ENCODE measurements around the gene HAUS7.

The HAUS7 gene

GRCh38 chrX:153433781-153434285, 36.5 kb downstream of the HAUS7 start:
- no peak for DNase-seq

GRCh38 chrX:153433161-153433680, 37.2 kb downstream of the HAUS7 start:
- no peak for DNase-seq

DNA sequence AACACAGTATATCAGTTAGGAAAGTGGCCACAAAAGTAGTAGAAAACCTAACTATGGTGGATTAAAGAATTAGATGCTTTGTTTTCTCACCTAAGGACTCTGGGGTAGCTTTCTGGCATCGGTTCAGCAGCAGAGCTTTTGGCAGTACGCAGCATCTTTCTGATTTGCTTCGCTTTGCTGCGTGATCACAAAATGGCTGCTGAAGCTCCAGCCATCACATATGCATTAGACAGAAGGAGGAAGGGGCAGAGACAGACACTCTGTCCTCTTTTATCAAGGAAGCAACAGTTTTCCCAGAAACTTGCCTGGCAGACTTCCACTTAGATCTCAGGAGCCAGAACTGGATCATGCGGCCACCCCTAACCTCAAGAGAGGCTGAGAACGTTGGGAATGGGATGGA, 39.6 kb downstream of the HAUS7 start:
- DNase-seq = no peak

DNA sequence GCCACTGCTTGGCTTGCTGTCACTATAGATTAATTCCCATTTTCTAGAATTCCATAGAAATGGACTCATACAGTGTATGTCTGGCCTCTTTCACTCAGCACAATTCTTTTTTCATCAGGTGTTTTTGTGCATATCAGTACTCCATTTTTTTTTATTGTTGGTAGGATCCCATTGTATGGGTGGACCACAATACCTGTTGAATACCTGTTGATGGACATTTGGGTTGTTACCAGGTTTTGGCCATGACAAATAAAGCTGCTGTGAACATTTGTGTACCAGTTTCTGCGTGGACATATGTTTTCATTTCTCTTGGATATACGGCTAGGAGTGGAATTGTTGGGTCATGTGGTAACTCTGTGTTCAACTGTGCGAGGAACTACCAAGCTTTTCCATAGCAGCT, 44.2 kb downstream of the HAUS7 start:
- DNase-seq = no peak

DNA sequence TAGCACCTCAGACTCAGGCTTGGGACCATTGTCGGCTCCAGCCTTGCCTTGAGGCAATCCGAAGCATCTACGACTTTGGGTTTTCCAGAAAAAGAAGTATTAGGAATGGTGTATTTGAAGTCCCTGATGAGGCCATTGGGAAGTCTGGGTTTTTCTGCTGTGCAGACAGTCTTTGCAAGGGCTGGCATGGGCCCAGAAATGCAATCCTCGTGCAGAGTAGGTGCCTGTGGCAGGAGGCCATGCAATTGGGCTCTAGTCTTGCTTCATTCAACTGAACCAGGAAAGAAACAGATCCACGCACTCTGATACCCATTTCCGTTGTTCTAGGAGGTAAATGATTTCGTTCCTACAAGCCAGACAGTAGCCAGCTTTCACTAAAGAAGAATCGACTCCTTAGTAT, 46.7 kb downstream of the HAUS7 start:
- no peak for DNase-seq

GRCh38 chrX:153421856-153422255, 48.5 kb downstream of the HAUS7 start:
- no peak for DNase-seq

GRCh38 chrX:153420851-153421599, 49.4 kb downstream of the HAUS7 start:
- DNase-seq = no peak

DNA sequence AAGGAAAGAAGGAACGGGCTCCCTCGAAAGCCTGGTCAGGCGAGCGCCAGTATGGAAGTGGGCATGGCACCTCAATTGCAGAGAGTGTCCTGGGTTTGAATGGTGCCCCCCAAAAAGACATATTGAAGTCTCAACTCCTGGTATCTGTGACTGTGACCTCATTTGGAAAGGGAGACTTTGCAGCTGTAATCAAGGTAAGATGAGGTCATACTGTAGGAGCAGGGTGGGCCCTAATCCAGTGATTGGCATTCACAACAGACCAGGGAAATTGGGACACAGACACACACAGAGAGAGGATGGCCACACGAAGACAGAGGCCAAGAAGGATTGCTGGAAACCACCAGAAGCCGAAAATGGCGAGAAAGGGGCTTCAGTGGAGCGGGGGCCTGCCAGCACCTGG, 52.7 kb downstream of the HAUS7 start:
- no peak for DNase-seq

DNA sequence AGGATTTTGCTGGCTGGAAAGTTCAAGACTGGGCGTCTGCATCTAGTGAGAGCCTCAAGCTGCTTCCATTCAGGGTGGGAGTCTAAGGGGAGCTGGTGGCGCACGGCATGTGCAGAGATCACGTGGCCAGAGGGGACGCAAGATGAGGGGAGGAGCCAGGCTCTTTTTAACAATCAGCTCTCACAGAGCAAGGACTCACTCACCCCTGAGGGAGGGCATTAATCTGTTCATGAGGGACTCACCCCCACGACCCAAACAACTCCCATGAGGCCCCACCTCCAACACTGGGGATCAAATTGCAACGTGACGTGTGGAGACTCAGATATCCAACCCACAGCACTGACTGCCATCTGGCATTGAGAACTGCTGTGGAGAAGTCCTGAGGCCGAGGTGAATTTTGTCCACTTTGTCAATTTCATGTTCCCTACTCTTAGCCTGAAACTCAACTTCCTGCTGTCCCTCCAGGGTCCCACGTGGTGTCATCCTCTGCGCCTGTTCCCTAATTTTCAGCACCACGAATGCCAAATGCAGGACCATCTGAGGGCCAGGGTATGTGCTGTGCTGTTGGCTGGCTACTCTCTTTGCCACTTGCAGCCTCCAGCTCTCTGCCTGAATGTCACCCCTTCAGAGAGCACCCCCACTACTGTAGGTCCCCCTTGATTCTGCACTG, 53.5 kb downstream of the HAUS7 start:
- DNase-seq = no peak

DNA sequence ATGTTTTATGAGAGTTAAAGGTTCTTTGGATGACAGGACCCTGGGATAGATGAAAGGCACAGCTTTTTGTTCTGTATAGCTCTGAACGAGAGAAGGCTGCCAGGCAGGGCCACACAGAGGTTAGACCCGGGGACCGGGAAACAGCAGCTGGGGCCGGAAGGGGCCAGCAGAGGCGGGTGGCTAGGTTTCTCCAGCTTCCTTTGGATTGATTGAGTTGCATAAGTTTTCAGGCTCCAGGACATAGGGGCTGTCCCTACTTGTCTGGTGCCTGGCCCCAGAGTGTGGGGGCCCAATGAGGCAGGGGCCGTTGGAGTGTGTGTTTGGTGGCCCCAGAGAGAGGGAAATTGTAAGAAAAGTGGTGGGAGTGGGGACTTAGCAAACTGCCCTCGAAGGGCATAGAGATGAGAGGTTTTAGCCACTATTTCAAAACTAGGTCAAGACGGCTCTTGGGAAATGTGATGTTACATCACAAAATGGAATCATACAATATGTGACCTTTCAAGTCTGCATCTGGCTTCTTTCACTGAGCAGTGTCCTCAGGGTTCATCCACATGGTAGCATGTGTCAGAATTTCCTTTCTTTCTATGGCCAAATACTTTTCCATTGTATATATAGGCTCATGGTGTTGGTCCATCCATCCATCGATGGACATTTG, 55.4 kb downstream of the HAUS7 start:
- DNase-seq = no peak

GRCh38 chrX:153413731-153414130, 56.6 kb downstream of the HAUS7 start:
- DNase-seq = no peak

DNA sequence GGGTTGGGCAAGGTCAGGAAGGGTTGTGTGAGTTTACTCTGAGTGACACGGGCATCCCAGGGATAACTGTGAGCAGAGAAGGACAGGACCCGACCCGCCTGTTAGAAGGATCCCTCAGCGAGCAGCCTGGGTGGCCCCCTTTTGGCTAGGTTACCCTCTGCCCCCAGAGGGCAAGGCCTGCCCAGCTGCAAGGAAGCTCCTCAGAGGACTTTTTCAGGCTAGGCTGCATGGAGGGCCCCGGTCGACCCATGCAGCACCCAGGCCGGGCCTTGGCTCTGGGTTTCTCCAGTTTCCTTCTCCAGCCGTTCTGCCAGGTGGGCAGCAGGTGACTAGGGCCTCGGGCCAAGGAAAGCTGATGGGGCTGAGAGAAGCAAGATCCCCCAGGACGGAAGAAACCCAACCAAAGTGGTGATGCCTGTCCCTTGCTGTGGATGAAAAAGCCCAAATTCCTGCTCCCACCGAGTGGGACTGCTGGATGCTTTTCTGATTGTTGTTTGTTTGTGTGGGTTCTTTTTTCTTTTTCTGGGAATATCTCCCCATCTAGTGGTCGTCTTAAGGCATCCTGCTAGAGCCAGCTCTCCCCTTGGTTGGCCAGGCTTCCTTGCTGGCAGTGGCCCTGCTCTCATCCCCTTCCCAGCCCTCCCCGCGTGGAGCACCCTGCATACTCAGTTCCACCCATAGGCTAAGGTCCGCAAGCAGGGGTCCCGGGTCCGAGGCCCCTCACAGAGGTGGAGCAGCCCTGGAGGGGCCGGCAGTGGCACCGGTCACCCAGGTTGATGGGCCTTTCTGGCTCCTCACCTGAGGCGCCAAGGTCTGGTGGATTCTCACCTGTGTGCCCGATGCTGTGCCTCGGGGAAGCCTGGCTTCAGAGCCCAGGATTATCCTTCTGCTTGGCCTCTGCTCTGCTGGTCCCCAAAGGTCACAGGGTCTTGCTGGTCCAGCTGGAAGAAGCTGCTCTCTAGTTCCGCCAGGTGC, 57.3 kb downstream of the HAUS7 start:
- DNase-seq = peak; percentile 4

DNA sequence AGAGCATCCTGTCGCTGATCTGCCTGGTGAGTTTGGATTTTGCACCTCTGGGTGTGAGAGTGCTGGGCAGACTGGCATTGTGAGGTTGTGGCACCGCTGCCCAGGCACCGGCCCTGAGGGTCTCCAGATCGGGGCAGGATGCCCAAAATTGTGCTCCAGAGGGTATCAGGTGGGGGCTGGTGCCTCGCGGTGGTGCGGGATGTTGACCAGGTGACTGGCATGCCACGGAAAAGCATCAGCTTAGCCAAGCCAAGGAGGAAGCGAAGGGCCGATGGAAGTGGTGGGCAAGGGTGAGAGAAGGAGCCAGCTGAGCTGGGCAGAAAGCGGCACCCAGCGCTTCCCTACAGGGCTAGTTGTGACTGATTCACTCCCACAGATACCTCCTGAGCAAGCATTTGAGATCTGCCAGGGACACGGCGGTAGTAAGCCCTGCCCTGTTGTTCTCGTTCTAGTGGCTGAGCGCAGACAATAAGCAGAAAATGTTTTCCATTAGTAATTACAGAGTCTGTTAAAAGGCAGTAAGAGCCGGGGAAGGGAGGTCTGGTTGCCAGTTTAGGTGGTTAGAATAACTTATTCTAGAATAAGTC, 58.3 kb downstream of the HAUS7 start:
- peak; percentile 47 for DNase-seq

- no peak for DNase-seq
These were observed 59.0 kb downstream of the HAUS7 start, which contains the start of gene ZFP92 for GRCh38 chrX:153411255-153411987. Gene ZFP92, plus strand, starts transcription at chrX:153411472. Its CDS starts 6,851 bp downstream, at chrX:153418323.

GRCh38 chrX:153410888-153411254, 59.5 kb downstream of the HAUS7 start:
- no peak for DNase-seq

- DNase-seq = no peak
These were observed 60.0 kb downstream of the HAUS7 start for GRCh38 chrX:153410373-153410772.

GRCh38 chrX:153409414-153410101, 60.8 kb downstream of the HAUS7 start:
- no peak for DNase-seq

GRCh38 chrX:153408871-153409351, 61.5 kb downstream of the HAUS7 start:
- no peak for DNase-seq

- no peak for DNase-seq
These were observed 62.1 kb downstream of the HAUS7 start for GRCh38 chrX:153408221-153408721.

GRCh38 chrX:153407736-153408135, 62.6 kb downstream of the HAUS7 start:
- no peak for DNase-seq

All from NCI-H345 (cell line).